CD8-positive, alpha-beta memory T cell (primary cell): ENCODE measurements around the gene OPCML. TPM values are rescaled to one million over a fixed set of nuclear protein-coding genes. Genes with fewer than 3 reads are reported as not detected.

Experiments used
- CTCF ChIA-PET: fragments of 350-600 bp; sonication (Branson Sonifier 250); formaldehyde crosslinking; loops from one replicate; lab custom pipeline; 2021; ENCODE audit warnings: antibody characterized with exemption; lab: Charles Lee
- POLR2A ChIA-PET: fragments of 350-600 bp; sonication (Branson Sonifier 250); formaldehyde crosslinking; loops from one replicate; lab custom pipeline; 2021; ENCODE audit warnings: antibody characterized with exemption; lab: Charles Lee
- DNase-seq, 5 donors: peaks; one replicate each; pipeline versions ENCODE4 v3.0.0 to v3.0.0-alpha.2; 2020 to 2022; ENCODE audit warnings: mixed read lengths in 1 of 5
- H3K27ac ChIP-seq: one replicate; pipeline ENCODE4 v1.7.0; 2013; ENCODE audit warnings: low read depth, mild to moderate bottlenecking, low read length, moderate library complexity
- H3K27me3 ChIP-seq: 2 replicates; pipeline ENCODE4 v1.7.0; 2013; ENCODE audit warnings: low read length, mild to moderate bottlenecking; ENCODE audit not compliant: insufficient read depth, poor library complexity, severe bottlenecking
- H3K36me3 ChIP-seq: 2 replicates; pipeline ENCODE4 v1.7.0; 2013; ENCODE audit warnings: mild to moderate bottlenecking, low read length, moderate library complexity; ENCODE audit not compliant: insufficient read depth
- H3K4me1 ChIP-seq: 2 replicates; pipeline ENCODE4 v1.7.0; 2013; ENCODE audit warnings: mild to moderate bottlenecking, low read length, moderate library complexity; ENCODE audit not compliant: insufficient read depth
- H3K4me3 ChIP-seq: 2 replicates; pipeline ENCODE4 v1.7.0; 2013; ENCODE audit warnings: mild to moderate bottlenecking, low read length
- H3K9me3 ChIP-seq: 2 replicates; pipeline ENCODE4 v1.7.0; 2013; ENCODE audit warnings: mild to moderate bottlenecking, low read length
- H3K27ac Mint-ChIP-seq, 8 donors: one replicate each; pipeline ENCODE4 v1.8.0; 2020 to 2021; ENCODE audit warnings: mixed read lengths in 8 of 8, mild to moderate bottlenecking in 6 of 8, inconsistent platforms in 3 of 8, moderate library complexity in 3 of 8
- H3K27me3 Mint-ChIP-seq, 2 donors: one replicate each; pipeline ENCODE4 v1.8.0; 2020 to 2021; ENCODE audit warnings: mixed read lengths in 2 of 2, mild to moderate bottlenecking in 1 of 2, moderate library complexity in 1 of 2
- H3K36me3 Mint-ChIP-seq, 3 donors: one replicate each; pipeline ENCODE4 v1.8.0; 2020 to 2021; ENCODE audit warnings: mixed read lengths in 3 of 3, inconsistent platforms in 1 of 3, mild to moderate bottlenecking in 1 of 3
- H3K4me1 Mint-ChIP-seq, 3 donors: one replicate each; pipeline ENCODE4 v1.8.0; 2020 to 2021; ENCODE audit warnings: mixed read lengths in 3 of 3, inconsistent platforms in 1 of 3, mild to moderate bottlenecking in 1 of 3
- H3K4me3 Mint-ChIP-seq, 7 donors: one replicate each; pipeline ENCODE4 v1.8.0; 2020 to 2021; ENCODE audit warnings: mixed read lengths in 7 of 7, mild to moderate bottlenecking in 6 of 7, moderate library complexity in 4 of 7, inconsistent platforms in 2 of 7
- H3K9me3 Mint-ChIP-seq, 5 donors: one replicate each; pipeline ENCODE4 v1.8.0; 2020 to 2022; ENCODE audit warnings: mixed read lengths in 5 of 5, mild to moderate bottlenecking in 3 of 5, moderate library complexity in 2 of 5, inconsistent platforms in 1 of 5
- polyA plus RNA-seq: library from polyadenylated mRNA; unstranded; fragments of 300-500 nt; fragmentation: Illumina TruSeq; gene quantifications from one replicate; pipeline ENCODE4 v1.2.3, GENCODE V29; 2021
- total RNA-seq, 2 experiments: library from RNA; stranded (reverse); gene quantifications; one replicate each; pipeline ENCODE4 v1.2.3, GENCODE V29; 2021

The OPCML gene
- total and polyA plus RNA-seq, 3 experiments from 2014 or later: not detected

DNA sequence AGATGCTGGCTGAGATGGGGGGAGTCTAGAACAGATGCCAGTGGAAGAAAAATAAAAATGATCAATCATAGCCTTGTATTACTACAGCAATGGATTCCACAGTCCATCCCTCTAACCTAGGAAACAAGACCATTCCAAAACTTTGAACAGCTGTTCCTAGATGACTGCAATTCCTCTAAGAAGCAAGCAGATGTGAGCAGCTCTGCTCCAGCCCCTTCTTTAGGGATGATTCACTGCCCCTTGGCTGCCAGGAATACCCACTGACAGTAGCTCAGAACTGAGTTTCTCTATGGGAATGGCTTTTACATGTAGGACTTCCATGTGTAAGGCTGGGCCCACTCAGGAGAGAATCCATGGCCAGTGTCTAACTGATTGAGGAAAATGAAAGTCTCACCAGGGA, 943.9 kb downstream of the OPCML start:
- Mint-ChIP-seq H3K27me3 (peaks cover 0 to 2% of the 10 kb centered on the region in 2 donors), H3K27ac (no peak overlapping the region), H3K9me3 (peaks cover 0 to 14% (median 2%) of the 10 kb centered on the region in 5 donors), H3K4me3 (no peak overlapping the region), H3K36me3 (no peaks in the 10 kb centered on the region), H3K4me1 (no peaks in the 10 kb centered on the region)
- Histone ChIP-seq H3K27ac (no peak overlapping the region), H3K36me3 (no peaks in the 10 kb centered on the region), H3K4me1 (no peaks in the 10 kb centered on the region), H3K27me3 (no peaks in the 10 kb centered on the region), H3K9me3 (no peaks in the 10 kb centered on the region), H3K4me3 (no peak overlapping the region)
- ChIA-PET CTCF (no interaction called here), POLR2A (no interaction called here)
- no peak for DNase-seq

DNA sequence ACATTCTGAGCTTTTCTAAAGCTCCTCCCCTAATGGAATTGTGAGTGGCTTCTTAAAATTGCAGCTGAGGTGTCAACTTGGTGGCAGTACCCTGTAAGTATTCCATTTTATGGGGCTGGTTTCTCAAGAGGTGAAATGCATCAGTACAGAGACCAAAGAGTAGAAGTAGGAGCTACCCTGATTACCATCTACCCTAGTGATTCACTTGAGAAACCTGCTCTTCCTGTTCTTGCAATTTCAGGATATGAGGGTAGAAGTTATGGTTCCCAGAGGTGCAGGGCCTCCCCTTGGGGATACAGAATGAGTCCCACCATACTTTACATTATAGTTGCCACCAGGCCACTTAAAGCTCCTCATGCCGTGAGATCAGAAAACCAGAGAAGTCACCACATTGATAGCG, 944.6 kb downstream of the OPCML start:
- H3K4me1 Mint-ChIP-seq: no peaks in the 10 kb centered on the region
- H3K27ac Mint-ChIP-seq: no peak overlapping the region
- H3K27me3 Mint-ChIP-seq: peaks cover 0 to 2% of the 10 kb centered on the region in 2 donors
- ChIA-PET POLR2A (no interaction called here), CTCF (no interaction called here)
- no peak overlapping the region for H3K27ac ChIP-seq
- no peaks in the 10 kb centered on the region for H3K9me3 ChIP-seq
- H3K4me3 ChIP-seq: no peak overlapping the region
- H3K4me3 Mint-ChIP-seq: no peak overlapping the region
- no peaks in the 10 kb centered on the region for H3K36me3 Mint-ChIP-seq
- H3K4me1 ChIP-seq: no peaks in the 10 kb centered on the region
- DNase-seq: no peak
- peaks cover 0 to 11% (median 1%) of the 10 kb centered on the region in 5 donors for H3K9me3 Mint-ChIP-seq
- H3K36me3 ChIP-seq: no peaks in the 10 kb centered on the region
- H3K27me3 ChIP-seq: no peaks in the 10 kb centered on the region

DNA sequence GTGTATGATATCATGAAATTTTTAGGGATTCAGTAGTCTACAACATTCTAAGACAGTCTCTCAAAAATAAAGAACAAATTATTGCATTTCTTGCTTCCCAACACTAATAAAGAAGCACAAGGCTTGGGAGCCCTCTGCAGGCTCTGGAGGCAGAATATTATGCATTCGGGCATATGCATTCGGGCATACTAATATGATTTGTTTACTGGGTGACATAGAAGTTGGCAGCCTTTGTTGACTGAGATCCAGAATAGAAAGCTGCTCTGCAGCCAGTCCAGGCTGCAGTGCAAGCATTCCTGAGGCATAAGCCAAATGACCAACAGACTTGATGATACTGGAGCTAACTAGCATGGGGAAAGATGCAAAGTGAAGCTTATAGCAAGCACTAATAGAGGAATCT, 945.5 kb downstream of the OPCML start:
- Mint-ChIP-seq H3K36me3 (no peaks in the 10 kb centered on the region), H3K9me3 (peaks cover 0 to 11% (median 0%) of the 10 kb centered on the region in 5 donors), H3K4me3 (no peak overlapping the region), H3K27me3 (peaks cover 0 to 2% of the 10 kb centered on the region in 2 donors), H3K4me1 (no peaks in the 10 kb centered on the region), H3K27ac (no peak overlapping the region)
- ChIA-PET CTCF (no interaction called here), POLR2A (no interaction called here)
- no peak overlapping the region for H3K27ac ChIP-seq
- no peak for DNase-seq
- H3K36me3 ChIP-seq: no peaks in the 10 kb centered on the region
- no peaks in the 10 kb centered on the region for H3K9me3 ChIP-seq
- H3K4me1 ChIP-seq: no peaks in the 10 kb centered on the region
- no peaks in the 10 kb centered on the region for H3K27me3 ChIP-seq
- H3K4me3 ChIP-seq: no peak overlapping the region

DNA sequence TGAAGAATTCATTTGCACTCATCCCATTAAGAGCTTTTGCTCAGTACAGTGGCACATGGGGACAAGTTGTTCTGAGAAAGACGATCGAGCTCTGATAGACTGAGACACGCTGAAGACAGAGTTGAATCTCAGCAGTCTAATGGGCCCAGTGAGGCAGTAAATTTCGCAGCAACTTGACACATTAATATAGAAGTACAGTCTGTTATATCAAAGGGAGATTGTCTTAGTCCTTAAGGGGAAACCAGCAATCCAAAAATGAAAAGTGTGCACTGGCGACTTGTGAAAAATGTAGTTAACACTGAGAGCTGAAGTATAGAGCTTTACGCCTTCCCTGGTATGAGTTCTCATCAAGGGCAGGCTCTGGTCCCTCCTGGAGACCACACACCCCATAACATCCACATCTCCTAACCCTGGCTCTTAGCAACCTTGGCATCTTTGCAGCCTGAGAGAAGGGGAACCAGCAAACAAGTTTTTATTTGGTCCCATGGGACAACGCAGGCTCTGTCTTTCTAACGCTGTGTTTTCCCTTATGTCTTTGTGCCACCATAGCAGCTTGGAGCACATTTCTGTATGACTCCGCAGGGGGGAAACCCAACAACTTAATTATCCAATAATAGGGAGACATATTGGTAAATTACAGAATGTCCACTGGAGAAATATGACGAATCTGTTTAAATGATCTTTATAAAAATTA, 952.5 kb downstream of the OPCML start:
- no peak overlapping the region for H3K4me3 Mint-ChIP-seq
- H3K4me1 Mint-ChIP-seq: no peaks in the 10 kb centered on the region
- Histone ChIP-seq H3K9me3 (no peaks in the 10 kb centered on the region), H3K27ac (no peak overlapping the region), H3K27me3 (no peaks in the 10 kb centered on the region), H3K4me1 (no peaks in the 10 kb centered on the region), H3K4me3 (no peak overlapping the region), H3K36me3 (no peaks in the 10 kb centered on the region)
- peaks cover 0 to 2% of the 10 kb centered on the region in 2 donors for H3K27me3 Mint-ChIP-seq
- no peak for DNase-seq
- ChIA-PET CTCF (no interaction called here), POLR2A (no interaction called here)
- no peak overlapping the region for H3K27ac Mint-ChIP-seq
- H3K9me3 Mint-ChIP-seq: peaks cover 2 to 14% (median 6%) of the 10 kb centered on the region in 5 donors
- no peaks in the 10 kb centered on the region for H3K36me3 Mint-ChIP-seq

DNA sequence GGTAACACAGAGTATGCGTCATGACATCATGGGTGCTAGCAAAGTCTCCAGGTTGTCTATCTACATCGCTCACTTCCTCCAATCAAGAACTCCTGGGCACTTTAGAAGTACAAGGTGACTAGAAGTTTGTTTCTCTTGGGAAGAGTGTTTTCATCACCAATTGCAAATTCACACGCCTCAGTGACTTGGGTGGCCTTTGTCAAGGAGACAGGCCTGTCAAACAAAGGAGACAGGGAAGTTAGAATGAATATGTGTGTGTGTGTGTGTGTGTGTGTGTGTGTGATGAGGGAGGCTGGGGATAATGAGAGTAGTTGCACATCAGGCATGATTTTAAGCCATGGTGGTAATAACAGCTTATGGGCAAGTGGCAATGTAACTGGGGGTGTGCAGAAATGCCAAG, 953.2 kb downstream of the OPCML start:
- H3K9me3 Mint-ChIP-seq: peaks cover 2 to 14% (median 6%) of the 10 kb centered on the region in 5 donors
- no peak overlapping the region for H3K27ac Mint-ChIP-seq
- Histone ChIP-seq H3K4me3 (no peak overlapping the region), H3K36me3 (no peaks in the 10 kb centered on the region), H3K27ac (no peak overlapping the region), H3K27me3 (no peaks in the 10 kb centered on the region), H3K9me3 (no peaks in the 10 kb centered on the region), H3K4me1 (no peaks in the 10 kb centered on the region)
- H3K4me1 Mint-ChIP-seq: no peaks in the 10 kb centered on the region
- H3K36me3 Mint-ChIP-seq: no peaks in the 10 kb centered on the region
- no peak overlapping the region for H3K4me3 Mint-ChIP-seq
- peaks cover 0 to 2% of the 10 kb centered on the region in 2 donors for H3K27me3 Mint-ChIP-seq
- ChIA-PET POLR2A (no interaction called here), CTCF (no interaction called here)
- no peak for DNase-seq

DNA sequence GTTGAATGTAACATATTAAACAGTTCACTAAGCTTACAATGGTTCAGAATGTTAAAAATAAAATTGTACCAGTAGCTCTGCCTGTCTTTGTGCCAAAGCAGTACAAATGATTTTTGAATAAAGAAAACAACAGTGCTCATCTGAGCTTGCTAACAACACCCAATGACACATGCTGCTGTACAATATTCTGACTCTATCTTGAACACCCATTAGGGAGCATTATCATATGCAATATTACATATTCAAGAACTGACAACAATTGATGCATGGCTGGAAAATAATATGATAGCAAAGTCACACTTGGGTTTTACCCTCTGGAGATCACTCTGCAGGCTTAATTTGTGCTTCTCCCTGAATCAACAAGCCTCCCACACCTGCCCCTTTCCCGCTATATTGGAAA, 953.7 kb downstream of the OPCML start:
- Histone ChIP-seq H3K9me3 (no peaks in the 10 kb centered on the region), H3K36me3 (no peaks in the 10 kb centered on the region), H3K4me3 (no peak overlapping the region), H3K4me1 (no peaks in the 10 kb centered on the region), H3K27me3 (no peaks in the 10 kb centered on the region), H3K27ac (no peak overlapping the region)
- no peak for DNase-seq
- Mint-ChIP-seq H3K27me3 (peaks cover 0 to 2% of the 10 kb centered on the region in 2 donors), H3K4me1 (no peaks in the 10 kb centered on the region), H3K4me3 (no peak overlapping the region), H3K9me3 (peaks cover 2 to 17% (median 6%) of the 10 kb centered on the region in 5 donors), H3K27ac (no peak overlapping the region), H3K36me3 (no peaks in the 10 kb centered on the region)
- CTCF ChIA-PET: no interaction called here
- POLR2A ChIA-PET: no interaction called here

DNA sequence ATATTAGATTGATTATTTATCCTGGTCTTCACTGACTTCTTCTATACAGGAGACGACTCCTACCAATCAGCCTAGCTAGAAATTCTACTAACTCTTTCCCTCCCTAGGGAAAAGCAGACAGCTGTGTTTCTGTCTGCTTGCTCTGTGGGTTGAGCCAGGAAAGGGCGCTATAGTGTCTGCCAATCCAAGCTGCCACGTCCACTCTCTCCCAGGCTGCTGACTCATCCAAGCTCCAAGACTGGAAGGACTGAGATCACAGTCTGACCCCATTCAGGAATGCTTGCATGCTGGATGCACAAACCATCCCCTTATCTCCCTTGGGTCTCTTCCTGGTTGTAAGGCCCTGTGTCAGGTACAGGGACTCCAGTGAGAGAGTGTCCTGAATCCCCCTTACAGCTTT, 955.6 kb downstream of the OPCML start:
- DNase-seq: no peak
- Mint-ChIP-seq H3K4me1 (no peaks in the 10 kb centered on the region), H3K9me3 (peaks cover 2 to 18% (median 6%) of the 10 kb centered on the region in 5 donors), H3K27me3 (peaks cover 0 to 3% of the 10 kb centered on the region in 2 donors), H3K4me3 (no peak overlapping the region), H3K27ac (no peak overlapping the region), H3K36me3 (no peaks in the 10 kb centered on the region)
- no peaks in the 10 kb centered on the region for H3K27me3 ChIP-seq
- CTCF ChIA-PET: no interaction called here
- H3K4me1 ChIP-seq: no peaks in the 10 kb centered on the region
- no peaks in the 10 kb centered on the region for H3K9me3 ChIP-seq
- H3K36me3 ChIP-seq: no peaks in the 10 kb centered on the region
- H3K4me3 ChIP-seq: no peak overlapping the region
- POLR2A ChIA-PET: no interaction called here
- no peak overlapping the region for H3K27ac ChIP-seq

DNA sequence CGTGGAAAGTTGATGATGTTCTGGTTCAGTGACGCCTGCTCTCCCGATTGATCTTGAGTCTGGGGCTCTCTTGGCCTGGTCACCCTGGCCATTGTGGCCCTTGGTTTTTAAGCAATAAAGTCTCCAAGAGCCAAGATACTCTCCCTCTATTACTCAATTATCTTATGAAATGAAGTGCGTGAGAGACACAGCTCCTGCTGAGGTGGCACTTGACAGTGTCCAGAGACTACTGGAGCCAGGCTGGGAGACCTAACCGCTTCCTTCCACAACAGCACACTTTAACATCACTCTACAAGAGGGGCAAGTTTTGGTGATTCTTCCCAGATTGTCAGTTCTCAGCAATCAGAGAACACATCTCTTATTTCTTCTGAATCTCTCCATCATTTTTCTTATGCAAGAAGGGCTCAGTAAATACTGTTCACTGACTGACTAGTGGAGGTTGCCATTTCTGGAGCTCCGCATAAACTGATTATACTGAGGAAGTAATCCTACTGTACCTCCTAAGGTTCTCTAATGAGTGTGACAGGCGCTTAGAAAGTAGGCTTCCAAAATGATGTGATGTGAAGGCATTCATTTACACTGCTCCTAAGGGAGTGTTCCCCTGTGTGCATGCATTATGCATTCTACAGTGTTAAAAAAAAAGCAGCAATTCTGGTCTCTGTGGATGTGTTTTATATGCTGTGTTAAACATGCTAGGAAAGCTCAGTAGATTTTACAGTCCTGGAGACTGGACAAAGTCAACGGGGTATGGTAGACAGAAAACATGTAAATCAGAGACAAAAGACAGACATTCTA, 968.0 kb downstream of the OPCML start:
- Mint-ChIP-seq H3K4me3 (no peak overlapping the region), H3K9me3 (peaks cover 3 to 8% (median 5%) of the 10 kb centered on the region in 5 donors), H3K36me3 (peaks cover 0 to 1% (median 0%) of the 10 kb centered on the region in 3 donors), H3K27ac (no peak overlapping the region), H3K27me3 (no peaks in the 10 kb centered on the region), H3K4me1 (no peaks in the 10 kb centered on the region)
- Histone ChIP-seq H3K36me3 (no peaks in the 10 kb centered on the region), H3K9me3 (no peaks in the 10 kb centered on the region), H3K4me3 (no peak overlapping the region), H3K27me3 (no peaks in the 10 kb centered on the region), H3K27ac (no peak overlapping the region), H3K4me1 (no peaks in the 10 kb centered on the region)
- DNase-seq: no peak
- POLR2A ChIA-PET: no interaction called here
- CTCF ChIA-PET: no interaction called here
